GM12875 (cell line): ENCODE measurements around the gene MMP10.

Source experiments
- H3K4me3 ChIP-seq: one replicate; pipeline ENCODE4 v1.5.1; 2011; ENCODE audit warnings: low read depth, low read length, control low read depth
- CTCF ChIP-seq: IDR thresholded peaks from 2 replicates; pipeline ENCODE4 v1.5.1; 2011; ENCODE audit warnings: low read depth, mild to moderate bottlenecking, control low read depth, inconsistent platforms, low read length, moderate library complexity, borderline replicate concordance; ENCODE audit not compliant: insufficient read depth

The MMP10 gene

GRCh38 chr11:102794382-102794781 is 14.0 kb upstream of the MMP10 start:
- H3K4me3 ChIP-seq = no peak overlapping the region
- peak; percentile 66 for TF ChIP-seq CTCF

- H3K4me3 ChIP-seq = no peak overlapping the region
- no peak for TF ChIP-seq CTCF
Measured at GRCh38 chr11:102793677-102794290, 13.4 kb upstream of the MMP10 start.

GRCh38 chr11:102792604-102793003 is 12.2 kb upstream of the MMP10 start:
- no peak for TF ChIP-seq CTCF
- no peak overlapping the region for H3K4me3 ChIP-seq

GRCh38 chr11:102791271-102792036 is 11.0 kb upstream of the MMP10 start:
- no peak overlapping the region for H3K4me3 ChIP-seq
- TF ChIP-seq CTCF = no peak

GRCh38 chr11:102788334-102788995 is 8.0 kb upstream of the MMP10 start:
- no peak for TF ChIP-seq CTCF

GRCh38 chr11:102784380-102784779 is 4.0 kb upstream of the MMP10 start:
- TF ChIP-seq CTCF = no peak
- H3K4me3 ChIP-seq = no peak overlapping the region

More at GRCh38 chr11:102788334-102788995, 8.0 kb upstream of the MMP10 start:
- no peak overlapping the region for H3K4me3 ChIP-seq
